Prostate gland (tissue), 2 donors: ENCODE measurements around the gene PTPRK. TPM values are rescaled to one million over a fixed set of nuclear protein-coding genes. Genes with fewer than 3 reads are reported as not detected.

Source experiments
- DNase-seq: peaks from one replicate; pipeline ENCODE4 v3.0.0-alpha.2; 2019; ENCODE audit warnings: low spot score
- H3K27ac ChIP-seq, 2 donors: fragments of 200-600 bp; sonication (generic); 2 replicates each; pipeline ENCODE4 v1.5.1; 2017 to 2019
- H3K27me3 ChIP-seq: fragments of 200-600 bp; sonication (generic); replicated peaks from 2 replicates; pipeline ENCODE4 v1.5.1; 2019; ENCODE audit not compliant: insufficient read depth
- H3K36me3 ChIP-seq, 2 donors: fragments of 200-600 bp; sonication (generic); 1 replicate in 1 of 2; 2 replicates in 1 of 2; pipeline versions ENCODE4 v1.5.1 to v1.8.1; 2017 to 2019
- H3K4me1 ChIP-seq: fragments of 200-600 bp; sonication (generic); replicated peaks from 2 replicates; pipeline ENCODE4 v1.5.1; 2019
- H3K4me3 ChIP-seq, 2 donors: fragments of 200-600 bp; sonication (generic); 2 replicates each; pipeline ENCODE4 v1.5.1; 2017 to 2019
- H3K9me3 ChIP-seq: fragments of 200-600 bp; sonication (generic); 2 replicates; pipeline ENCODE4 v1.5.1; 2017
- POLR2A ChIP-seq: fragments of 450-650 bp; IDR thresholded peaks from one replicate; pipeline ENCODE4 v1.6.1; 2016; ENCODE audit warnings: antibody characterized with exemption, mild to moderate bottlenecking
- POLR2AphosphoS5 ChIP-seq: sonication (generic); formaldehyde crosslinking; IDR thresholded peaks from one replicate; pipeline ENCODE4 v1.6.1; 2017; ENCODE audit warnings: antibody characterized with exemption
- WGBS: methylation state at CpG from one replicate; pipeline ENCODE4 v1.1.5; 2018; 5-methylcytosine and 5-hydroxymethylcytosine counted together
- intact Hi-C: fragments of 100-400 bp; cut with DNase I; formaldehyde crosslinking; loops from one replicate; pipeline ENCODE4 v1.14.2; 2022
- total RNA-seq, 2 donors: library from RNA; depleted of rRNA; stranded (reverse); fragments of >200 nt; gene quantifications; one replicate each; pipeline ENCODE4 v1.1.0, GENCODE V29; 2016
- TF ChIP-seq, protein P1 (sequence below), 4 experiments: fragments of 200-600 bp in 2 of 4; fragments of 450-650 bp in 2 of 4; sonication (generic) in 2 of 4; IDR thresholded peaks; 1 replicate in 3 of 4; 2 replicates in 1 of 4; pipeline ENCODE4 v1.5.1; 2016 to 2019; ENCODE audit warnings: antibody characterized with exemption in 4 of 4, mild to moderate bottlenecking in 2 of 4, moderate library complexity in 2 of 4

PTPRK gene
- total RNA-seq, 2 donors from 2014 or later: 32.0 to 64.6 TPM

GRCh38 chr6:128235556-128235955 lies 284.8 kb downstream of the PTPRK start:
- intact Hi-C loops: no loop called here
- TF ChIP-seq, protein P1, sequence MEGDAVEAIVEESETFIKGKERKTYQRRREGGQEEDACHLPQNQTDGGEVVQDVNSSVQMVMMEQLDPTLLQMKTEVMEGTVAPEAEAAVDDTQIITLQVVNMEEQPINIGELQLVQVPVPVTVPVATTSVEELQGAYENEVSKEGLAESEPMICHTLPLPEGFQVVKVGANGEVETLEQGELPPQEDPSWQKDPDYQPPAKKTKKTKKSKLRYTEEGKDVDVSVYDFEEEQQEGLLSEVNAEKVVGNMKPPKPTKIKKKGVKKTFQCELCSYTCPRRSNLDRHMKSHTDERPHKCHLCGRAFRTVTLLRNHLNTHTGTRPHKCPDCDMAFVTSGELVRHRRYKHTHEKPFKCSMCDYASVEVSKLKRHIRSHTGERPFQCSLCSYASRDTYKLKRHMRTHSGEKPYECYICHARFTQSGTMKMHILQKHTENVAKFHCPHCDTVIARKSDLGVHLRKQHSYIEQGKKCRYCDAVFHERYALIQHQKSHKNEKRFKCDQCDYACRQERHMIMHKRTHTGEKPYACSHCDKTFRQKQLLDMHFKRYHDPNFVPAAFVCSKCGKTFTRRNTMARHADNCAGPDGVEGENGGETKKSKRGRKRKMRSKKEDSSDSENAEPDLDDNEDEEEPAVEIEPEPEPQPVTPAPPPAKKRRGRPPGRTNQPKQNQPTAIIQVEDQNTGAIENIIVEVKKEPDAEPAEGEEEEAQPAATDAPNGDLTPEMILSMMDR (IDR thresholded peaks at IDR 0.05): no peak
- no peak for TF ChIP-seq POLR2A
- H3K9me3 ChIP-seq: no peaks in the 10 kb centered on the region

GRCh38 chr6:128233531-128233930 lies 286.9 kb downstream of the PTPRK start:
- no peaks in the 10 kb centered on the region for H3K27me3 ChIP-seq
- H3K4me1 ChIP-seq: no peaks in the 10 kb centered on the region
- TF ChIP-seq, protein P1 (IDR thresholded peaks at IDR 0.05): no peak
- TF ChIP-seq POLR2AphosphoS5 (no peak), POLR2A (no peak)
- 88% methylated on average over 6 of the region's 6 CpGs for WGBS
- no peaks in the 10 kb centered on the region for H3K36me3 ChIP-seq
- H3K9me3 ChIP-seq: no peaks in the 10 kb centered on the region
- intact Hi-C loops: no loop called here
- DNase-seq: no peak
- H3K27ac ChIP-seq: no peak overlapping the region
- no peak overlapping the region for H3K4me3 ChIP-seq

More at GRCh38 chr6:128235556-128235955, 284.8 kb downstream of the PTPRK start:
- Histone ChIP-seq H3K27me3 (no peaks in the 10 kb centered on the region), H3K27ac (no peak overlapping the region), H3K4me3 (no peak overlapping the region), H3K36me3 (no peaks in the 10 kb centered on the region), H3K4me1 (no peaks in the 10 kb centered on the region)
- 94% methylated on average over 4 of the region's 4 CpGs for WGBS
- no peak for DNase-seq

GRCh38 chr6:128230267-128230989 lies 290.0 kb downstream of the PTPRK start:
- no peaks in the 10 kb centered on the region for H3K36me3 ChIP-seq

DNA sequence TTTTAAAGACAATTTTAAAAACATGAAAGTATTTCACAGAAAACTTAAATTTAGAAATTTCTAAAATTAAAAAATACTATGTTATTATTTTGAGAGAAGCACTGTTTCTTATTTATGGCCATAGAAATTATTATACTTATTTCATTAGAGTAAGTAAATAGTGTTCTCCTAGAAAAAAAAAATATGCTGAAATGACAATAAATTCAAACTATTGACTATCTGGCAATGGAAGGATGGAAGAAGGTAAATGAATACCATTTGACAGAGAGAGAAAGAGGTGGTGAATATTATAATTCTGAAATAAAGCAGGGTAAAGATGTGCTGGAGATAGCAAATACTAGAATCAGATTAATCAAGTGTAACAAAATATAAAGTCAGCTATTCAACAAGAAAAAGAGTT lies 294.8 kb downstream of the PTPRK start:
- no peak overlapping the region for H3K4me3 ChIP-seq
- TF ChIP-seq POLR2A (no peak), POLR2AphosphoS5 (no peak)
- TF ChIP-seq, protein P1 (IDR thresholded peaks at IDR 0.05): no peak
- H3K27me3 ChIP-seq: no peaks in the 10 kb centered on the region
- DNase-seq: no peak
- intact Hi-C loops: no loop called here
- H3K27ac ChIP-seq: no peak overlapping the region
- H3K9me3 ChIP-seq: no peaks in the 10 kb centered on the region
- no peaks in the 10 kb centered on the region for H3K4me1 ChIP-seq
- no peaks in the 10 kb centered on the region for H3K36me3 ChIP-seq

More at GRCh38 chr6:128230267-128230989, 290.0 kb downstream of the PTPRK start:
- TF ChIP-seq POLR2A: no peak
- TF ChIP-seq, protein P1 (IDR thresholded peaks at IDR 0.05): no peak
- TF ChIP-seq POLR2AphosphoS5: no peak
- 69% methylated on average over 7 of the region's 7 CpGs for WGBS
- Histone ChIP-seq H3K4me3 (no peak overlapping the region), H3K4me1 (no peaks in the 10 kb centered on the region), H3K9me3 (no peaks in the 10 kb centered on the region), H3K27me3 (no peaks in the 10 kb centered on the region), H3K27ac (no peak overlapping the region)
- no peak for DNase-seq
- intact Hi-C loops: no loop called here

DNA sequence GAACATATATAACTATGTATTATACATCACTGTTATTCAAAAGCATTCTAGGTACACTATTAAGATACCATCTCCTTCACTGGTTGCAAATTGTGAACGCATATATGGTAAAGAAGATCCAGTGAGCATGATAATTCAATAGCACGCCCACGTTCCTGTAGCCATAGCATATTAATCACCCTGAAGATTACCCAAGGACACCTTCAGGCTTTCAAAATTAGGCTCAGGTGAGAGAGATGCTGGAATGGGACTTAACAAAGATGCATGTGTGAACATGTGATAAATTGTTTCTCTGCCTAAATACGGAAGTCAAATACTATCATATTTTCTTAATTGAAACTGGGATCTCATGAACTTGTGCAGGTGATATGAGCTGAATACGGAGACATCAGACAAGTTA lies 303.5 kb downstream of the PTPRK start:
- no peaks in the 10 kb centered on the region for H3K4me1 ChIP-seq
- H3K4me3 ChIP-seq: no peak overlapping the region
- no peaks in the 10 kb centered on the region for H3K36me3 ChIP-seq
- no peaks in the 10 kb centered on the region for H3K9me3 ChIP-seq
- no peaks in the 10 kb centered on the region for H3K27me3 ChIP-seq
- TF ChIP-seq POLR2AphosphoS5 (no peak), POLR2A (no peak)
- TF ChIP-seq, protein P1 (IDR thresholded peaks at IDR 0.05): no peak
- 96% methylated on average over 5 of the region's 5 CpGs for WGBS
- DNase-seq: no peak
- no peak overlapping the region for H3K27ac ChIP-seq
- intact Hi-C loops: no loop called here
